ENCODE results near the gene POU5F2.

The POU5F2 gene

DNA sequence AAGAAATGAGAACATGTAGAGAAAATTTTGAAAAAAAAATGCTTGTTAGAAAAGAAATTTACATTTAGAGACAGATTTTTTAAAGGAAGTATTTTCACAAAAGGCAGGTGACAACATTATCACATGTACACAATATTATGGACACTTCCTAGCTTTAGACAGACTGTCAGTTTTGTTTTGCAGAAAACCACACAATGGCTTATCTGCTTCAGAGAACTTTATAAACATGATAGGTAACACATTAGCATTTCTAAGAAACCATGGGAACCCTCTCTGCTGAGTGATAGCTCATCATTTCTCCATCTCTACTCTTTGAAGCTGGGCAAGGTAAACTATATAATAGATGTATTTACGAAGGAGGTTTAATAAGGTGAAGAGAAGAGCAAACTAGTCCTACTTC lies 25.6 kb downstream of the POU5F2 start:
- no peak for DNase-seq (ENCODE audit: low spot score)

DNA sequence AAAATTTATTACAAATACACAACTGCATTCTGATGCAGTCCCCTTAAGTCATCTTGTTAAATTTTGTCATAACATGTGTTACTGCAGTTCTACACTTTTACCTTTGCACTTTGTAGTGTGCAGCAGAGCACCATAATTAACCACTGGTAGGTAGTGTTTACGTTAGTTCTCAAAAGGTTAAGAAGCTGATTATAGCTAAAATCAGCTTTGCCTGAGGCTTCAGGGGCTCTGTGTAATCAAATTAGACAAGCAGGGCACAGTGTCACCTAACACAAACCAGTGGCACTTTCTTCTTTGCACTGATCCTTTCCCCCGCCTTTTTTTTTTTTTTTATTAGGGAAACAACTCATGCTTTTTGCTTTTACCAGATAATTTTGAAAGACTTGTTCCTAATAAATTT lies 26.1 kb downstream of the POU5F2 start:
- no peak for DNase-seq (ENCODE audit: low spot score)

DNA sequence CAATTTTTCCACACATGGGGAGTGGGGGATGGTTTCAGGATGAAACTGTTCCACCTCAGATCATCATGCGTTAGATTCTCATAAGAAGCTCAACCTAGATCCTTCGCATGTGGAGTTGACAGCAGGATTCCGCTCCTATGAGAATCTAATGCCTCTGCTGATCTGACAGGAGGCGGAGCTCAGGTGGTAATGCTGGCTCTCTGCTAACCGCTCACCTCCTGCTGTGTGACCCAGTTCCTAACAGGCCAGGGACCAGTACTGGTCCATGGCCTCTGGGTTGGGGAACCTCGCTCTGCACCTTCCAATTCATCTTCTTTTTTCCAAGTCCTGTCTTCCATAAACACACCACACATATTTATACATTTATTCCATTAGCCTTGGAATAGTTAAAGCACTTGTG lies 33.0 kb downstream of the POU5F2 start:
- DNase-seq (ENCODE audit: low spot score), result no peak

DNA sequence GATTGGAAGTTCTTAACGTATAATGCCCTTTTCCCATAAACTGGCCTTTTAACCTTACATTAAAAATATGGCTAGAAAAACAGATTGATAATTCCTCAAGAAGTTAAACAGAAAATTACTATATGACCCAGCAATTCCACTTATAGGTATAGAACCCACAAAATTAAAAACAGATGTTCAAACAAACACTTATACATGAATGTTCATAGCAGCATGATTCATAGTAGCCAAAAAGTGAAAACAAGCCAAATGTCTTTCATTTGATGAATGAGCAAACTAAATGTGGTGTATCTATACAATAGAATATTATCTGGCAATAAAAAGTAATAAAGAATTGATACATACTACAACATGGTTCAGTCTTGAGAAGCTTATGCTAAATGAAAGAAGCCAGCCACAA lies 35.5 kb downstream of the POU5F2 start:
- DNase-seq (ENCODE audit: low spot score), result no peak

DNA sequence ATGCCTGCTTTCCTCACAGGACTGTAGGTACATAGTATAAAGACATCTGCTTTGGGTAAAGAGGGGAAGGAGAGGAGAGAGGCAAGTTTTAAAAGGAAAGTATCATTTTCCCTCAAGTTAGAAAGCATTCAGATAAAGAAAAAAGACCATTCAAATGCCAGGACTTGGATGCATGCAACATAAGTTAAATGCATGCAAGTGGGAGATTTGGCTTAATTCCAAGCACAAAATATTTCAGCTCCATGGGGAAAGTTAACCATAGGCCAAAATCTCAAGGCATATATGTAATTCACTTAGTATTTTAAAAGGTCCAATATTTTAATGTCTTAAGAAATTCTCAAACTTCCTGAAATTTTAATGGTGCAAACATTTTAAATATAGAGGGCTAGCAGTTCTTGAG lies 36.4 kb downstream of the POU5F2 start:
- no peak for DNase-seq (ENCODE audit: low spot score)

DNA sequence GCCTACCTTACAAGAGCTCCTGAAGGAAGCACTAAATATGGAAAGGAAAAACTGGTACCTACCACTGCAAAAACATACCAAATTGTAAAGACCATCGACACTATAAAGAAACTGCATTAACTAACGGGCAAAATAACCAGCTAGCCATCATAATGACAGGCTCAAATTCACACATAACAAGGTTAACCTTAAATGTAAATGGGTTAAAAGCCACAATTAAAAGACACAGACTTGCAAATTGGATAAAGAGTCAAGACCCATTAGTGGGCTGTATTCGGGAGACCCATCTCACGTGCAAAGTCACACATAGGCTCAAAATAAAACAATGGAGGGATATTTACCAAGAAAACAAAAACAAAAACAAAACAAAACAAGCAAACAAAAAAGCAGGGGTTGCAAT lies 49.4 kb downstream of the POU5F2 start:
- no peak for DNase-seq (ENCODE audit: low spot score)

Data from hematopoietic multipotent progenitor cell treated with erythropoietin and hydrocortisone succinate and interleukin-3 and kit ligand, for 15 days (in vitro differentiated cells).